GM19351 (cell line): ENCODE data around the gene R3HDM4.
A peak's percentile ranks its signal among the peaks of the same experiment; 100 is the strongest.

Experiments used
- ATAC-seq: cut with Tn5 transposase; IDR thresholded peaks from one replicate; pipeline ENCODE4 v1.9.1; 2021; ENCODE audit warnings: mild to moderate bottlenecking, moderate library complexity; ENCODE audit not compliant: unreplicated experiment

R3HDM4 gene

DNA sequence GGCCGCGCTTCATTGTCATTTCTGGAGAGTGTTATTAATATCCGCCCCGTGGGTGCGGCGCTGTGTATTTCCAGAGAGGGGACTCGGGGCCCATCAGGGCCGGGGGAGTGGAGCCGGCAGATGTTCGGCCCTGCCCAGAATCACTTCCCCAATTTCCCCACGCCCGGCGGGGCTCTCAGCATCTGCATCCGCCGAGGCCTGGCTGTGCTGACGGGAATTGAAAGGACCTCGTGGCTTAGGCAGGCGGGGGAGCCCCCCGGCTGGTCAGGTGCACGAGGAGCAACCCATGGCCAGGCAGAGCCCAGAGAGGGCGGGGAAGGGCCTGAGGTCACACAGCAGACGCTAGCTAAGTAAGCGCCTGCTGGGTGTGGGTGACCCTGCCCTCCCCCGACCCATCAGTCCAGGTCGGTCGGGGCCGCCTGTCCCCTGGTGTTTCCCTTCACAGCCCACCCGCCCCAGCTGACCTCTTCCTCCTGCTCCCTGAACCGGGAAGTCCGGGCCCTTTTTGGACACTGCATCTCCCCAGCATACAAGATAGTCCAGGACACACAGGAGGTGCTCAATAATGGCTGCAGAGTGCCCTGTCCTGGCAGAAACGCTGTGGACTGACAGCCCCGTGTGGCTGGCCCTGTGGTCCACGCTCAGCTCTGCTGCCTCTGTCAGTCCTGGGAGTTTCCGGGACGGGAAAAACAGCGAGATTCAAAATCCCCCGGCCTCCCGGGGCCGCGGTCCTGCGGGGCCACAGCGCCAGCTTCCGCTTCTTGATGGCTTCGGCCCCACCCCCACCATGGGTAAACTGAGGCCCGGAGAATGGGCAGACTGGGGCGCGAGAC is 34.9 kb upstream of the R3HDM4 start:
- peak; percentile 61 for ATAC-seq

DNA sequence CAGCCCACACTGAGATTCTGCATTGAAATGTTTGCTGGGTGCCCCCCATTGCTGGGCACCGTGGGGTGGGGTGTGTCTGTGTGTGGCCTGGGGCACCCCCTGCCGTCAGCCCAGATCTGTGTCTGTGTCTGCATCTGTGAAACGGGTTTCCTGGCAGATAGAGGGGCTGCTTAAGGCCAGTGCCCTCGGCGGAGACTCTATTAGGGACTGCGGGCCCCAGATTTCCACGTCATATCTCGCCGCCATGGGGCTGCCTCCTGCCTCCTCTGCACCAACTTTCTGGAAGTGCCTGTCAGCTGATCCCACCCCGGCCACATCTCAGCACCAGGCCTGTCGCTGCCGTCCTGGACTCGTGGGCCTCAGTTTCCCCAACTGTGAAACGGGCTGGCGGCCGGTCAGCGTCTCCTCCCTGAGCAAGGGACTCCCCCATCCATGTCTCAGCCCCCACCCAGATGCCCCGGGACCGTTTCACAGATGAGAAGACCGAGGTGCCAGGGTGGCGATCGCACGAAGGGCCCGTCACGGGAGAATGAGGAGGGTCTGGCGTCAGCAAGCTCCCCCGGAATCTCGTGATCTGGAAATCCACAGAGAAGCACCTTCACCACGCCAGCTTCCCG is 34.2 kb upstream of the R3HDM4 start:
- ATAC-seq = no peak

DNA sequence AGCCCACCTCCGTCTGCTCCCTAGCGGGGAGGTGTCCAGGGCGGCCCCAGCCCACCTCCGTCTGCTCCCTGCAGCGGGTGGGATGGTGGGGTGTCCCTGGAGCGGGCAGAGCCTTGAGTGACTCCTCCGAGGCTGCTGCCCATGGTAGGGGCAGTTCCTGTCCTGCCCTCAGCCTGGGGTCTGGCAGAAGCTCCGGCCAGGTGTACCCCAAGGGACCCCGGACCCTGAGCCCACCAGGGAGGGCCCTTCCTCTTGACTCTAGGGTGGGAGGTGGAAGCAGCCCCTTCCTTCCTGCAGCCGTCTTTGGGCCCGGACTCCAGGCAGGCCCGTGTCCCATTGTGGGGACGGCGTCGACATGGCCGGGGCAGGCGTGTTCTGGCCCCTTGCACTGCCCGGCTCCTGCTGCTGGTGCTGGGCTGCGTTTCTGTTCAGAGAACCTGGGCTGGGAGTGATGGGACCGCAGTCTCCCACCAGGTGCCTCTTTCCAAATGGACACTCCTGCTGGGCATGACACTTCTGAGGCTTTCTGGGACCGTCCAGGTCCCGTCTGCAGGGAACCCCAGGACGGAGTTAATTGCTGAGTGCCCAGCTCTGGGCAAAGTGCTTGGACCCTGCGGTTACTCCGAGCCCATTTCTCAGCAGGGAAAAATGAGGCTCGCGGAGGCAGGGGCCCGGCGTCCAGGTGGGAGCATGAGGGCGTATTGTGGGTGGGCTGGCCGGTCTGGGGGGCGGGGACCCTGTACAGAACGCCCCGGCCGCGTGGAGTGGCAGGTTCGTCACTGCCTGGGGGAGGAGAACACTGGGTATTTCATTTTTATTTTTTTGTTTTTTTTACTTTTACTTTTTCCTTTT is 32.6 kb upstream of the R3HDM4 start:
- ATAC-seq = no peak

DNA sequence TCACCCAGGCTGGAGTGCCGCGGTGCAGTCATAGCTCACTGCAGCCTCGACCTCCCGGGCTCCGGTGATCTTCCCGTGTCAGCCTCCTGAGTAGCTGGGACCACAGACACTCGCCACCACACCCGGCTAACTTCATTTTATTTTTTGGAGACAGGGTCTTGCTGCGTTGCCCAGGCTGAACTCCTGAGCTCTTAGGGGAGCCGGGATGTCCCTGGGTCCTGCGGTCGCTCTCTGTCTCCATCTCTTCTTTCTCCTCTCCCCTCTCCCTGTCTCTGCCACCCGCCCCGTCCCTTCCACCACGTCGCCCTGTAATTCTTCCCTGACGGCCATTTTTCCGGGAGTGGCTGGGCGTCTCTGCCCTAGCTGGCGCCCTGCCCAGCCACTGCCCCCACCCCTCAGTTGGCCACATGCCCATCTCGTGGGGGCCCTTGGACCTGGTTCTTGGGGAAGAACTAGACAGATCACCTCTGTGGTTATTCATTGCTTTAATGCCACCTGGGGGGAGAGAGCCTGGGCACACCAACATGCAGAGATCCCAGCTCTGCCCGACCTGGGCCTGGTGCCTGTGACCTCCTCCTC is 31.7 kb upstream of the R3HDM4 start:
- ATAC-seq = no peak

DNA sequence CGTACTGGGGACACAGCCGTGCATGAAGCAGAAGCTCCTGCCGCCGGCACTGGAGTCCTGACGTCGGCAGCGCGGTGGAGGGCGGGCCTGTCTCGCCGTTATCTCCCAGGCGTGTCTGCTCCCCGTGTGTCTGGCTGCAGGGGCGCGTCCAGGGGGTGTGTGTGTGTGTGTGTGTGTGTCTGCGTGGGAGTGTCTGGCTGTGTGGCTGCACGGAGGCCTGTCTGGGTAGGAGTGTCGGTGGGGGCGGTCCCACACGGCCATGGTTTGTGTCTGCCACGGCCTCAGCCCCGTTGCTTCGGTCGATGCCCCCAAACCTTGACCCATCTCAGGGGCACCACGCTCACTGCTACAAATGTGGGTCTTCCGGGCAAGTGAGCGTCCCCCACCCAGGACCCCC is 31.1 kb upstream of the R3HDM4 start:
- ATAC-seq = no peak

DNA sequence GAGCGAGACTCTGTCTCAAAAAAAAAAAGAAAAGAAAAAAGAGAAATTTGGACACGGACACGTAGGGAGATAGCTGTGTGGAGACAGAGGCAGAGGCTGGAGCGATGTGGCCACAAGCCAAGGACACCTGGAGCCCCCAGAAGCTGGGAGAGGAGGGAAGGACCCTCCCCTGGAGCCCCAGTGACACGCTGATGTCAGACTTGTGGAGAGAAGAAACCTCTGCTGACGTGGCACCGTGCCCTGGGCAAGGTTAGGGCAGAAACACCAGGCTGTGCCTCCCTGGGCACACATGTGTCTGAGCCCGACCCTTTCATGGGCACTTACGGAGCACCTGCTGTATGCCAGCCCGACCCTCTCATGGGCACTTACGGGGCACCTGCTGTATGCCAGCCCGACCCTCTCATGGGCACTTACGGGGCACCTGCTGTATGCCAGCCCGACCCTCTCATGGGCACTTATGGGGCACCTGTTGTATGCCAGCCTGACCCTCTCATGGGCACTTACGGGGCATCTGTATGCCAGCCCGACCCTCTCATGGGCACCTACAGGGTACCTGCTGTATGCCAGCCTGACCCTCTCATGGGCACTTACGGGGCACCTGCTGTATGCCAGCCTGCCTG is 30.6 kb upstream of the R3HDM4 start:
- ATAC-seq = no peak

DNA sequence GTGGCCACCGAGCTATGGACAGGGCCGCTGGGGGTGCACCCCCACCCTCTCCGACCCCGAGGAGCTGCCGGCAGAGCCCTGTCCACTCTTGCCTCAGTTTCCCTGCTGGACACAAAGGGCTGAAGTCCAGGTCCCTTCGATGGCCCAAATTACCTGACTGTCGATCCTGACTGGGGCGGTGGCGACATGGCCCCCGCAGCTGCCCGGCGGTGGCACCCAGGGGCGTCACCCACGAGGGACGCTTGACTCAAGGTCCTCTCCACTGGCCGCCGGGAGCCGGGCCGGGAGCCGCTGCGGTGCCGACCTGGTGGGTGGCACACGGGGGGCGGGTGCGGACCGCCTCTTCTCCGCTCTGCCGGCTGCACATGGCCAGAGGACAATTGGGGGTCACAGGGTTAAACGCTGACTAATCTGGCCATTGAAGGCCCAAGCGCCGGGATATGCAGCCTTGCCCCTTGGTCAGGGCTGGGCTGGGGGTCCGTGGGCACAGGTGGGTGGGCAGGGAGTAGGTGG is 29.2 kb upstream of the R3HDM4 start:
- no peak for ATAC-seq

DNA sequence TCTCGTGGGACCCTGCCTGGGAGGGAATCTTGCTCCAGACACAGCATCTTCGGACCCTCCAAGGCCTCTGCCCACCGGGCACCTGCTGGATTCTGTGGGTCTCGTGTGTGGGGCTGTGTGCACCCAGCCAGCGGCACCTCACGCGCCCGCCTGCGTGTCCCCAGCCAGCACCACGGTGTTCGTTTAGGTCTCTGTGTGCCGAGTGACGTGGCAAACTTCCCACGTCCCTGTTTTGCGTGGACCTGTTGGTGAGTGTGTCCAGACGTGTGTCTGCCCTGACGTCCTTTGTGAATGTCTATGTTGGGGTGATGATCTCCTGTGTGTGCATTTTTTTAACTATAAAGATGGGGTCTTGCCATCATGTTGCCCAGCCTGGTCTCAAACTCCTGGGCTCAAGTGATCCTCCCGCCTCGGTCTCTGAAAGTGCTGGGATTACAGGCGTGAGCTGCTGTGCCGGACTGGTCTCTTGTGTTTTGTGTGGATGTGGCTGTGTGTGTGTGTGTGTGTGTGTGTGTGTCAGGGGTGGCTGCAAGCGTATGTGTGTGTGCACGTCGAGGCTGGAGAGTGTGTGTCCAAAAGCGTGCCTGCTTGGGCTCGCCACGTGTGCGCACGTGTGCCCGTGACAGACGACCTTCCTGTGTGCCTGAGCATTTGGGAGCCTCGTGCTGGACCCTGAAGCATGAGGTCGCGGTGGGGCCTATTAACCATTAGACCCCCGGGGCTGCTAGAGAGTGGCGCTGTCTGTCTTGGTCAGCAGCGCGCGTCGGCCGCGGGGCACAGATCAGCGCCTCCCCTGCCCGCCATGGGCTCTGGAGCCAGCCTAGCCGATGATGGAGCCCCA is 28.5 kb upstream of the R3HDM4 start:
- ATAC-seq = no peak

DNA sequence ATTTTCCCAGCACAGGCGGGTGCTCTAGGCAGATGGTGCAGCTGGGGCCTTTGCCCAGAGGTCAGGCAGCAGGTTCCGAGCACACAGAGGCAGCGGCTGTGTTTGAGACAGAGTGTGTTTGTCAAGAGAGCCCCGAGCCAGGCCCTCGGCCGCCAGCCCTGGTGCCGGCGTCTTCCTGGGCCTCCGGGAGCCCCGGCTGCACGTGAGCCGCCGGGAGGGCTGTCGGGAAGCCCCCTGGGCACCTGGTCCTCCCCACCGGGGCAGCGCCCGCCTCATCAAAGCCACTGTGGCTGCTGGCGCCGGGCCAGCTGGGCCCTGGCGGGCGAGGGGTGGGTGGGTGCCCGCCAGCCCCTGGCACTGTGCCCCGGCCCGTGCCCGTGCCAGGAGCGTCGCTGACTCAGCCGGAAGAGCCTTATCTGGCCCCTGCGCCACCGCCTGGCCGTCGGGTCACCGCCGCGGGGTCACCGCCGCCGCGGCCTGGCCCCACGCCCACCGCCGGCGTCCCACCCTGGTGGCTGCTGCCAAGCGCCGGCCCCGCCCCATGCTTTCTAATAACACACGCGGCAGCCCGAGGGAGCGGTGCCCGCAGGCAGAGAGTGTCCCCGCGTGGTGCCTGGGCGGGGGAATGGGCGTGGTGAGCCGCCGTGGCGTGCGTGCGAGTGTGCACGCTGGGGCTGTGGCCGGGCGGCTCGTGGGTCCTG is 27.7 kb upstream of the R3HDM4 start:
- no peak for ATAC-seq

DNA sequence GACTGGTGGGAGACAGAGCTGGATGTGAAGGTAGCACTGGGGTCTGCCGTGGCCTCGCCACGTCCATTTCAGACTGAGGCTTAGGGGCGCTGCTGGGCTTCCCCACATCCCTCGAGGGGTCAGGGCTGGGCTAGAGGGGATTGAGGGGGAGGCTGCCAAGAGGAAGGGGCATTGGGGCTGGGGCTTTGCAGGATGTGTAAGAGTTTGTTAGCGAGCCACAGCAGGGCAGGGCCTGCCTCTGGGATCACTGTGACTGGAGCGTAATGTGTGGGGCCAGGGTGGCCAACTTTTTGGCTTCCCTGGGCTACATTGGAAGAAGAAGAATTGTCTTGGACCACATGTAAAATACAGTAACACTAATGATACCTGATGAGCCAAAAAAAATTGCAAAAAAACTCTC is 26.9 kb upstream of the R3HDM4 start:
- ATAC-seq = no peak

DNA sequence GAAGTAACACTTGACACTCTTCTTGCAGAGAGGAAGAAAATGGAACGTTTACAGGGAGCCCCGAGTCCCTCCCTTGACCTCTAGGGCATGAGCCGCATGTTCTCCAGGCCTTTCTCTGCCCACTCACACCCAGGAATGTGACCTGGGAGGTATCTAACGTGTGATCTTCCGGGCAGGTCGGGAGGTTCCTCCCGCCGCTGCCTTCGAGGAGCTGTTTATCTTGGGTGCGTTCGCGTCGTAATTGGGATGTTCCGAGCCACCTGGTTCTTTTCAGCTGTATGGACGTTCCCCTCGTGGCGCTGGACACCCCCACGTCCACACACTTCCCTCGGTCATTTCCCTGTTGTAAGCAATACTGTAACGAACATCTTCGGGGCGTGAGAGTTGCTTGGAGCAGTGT is 26.4 kb upstream of the R3HDM4 start:
- ATAC-seq = no peak

DNA sequence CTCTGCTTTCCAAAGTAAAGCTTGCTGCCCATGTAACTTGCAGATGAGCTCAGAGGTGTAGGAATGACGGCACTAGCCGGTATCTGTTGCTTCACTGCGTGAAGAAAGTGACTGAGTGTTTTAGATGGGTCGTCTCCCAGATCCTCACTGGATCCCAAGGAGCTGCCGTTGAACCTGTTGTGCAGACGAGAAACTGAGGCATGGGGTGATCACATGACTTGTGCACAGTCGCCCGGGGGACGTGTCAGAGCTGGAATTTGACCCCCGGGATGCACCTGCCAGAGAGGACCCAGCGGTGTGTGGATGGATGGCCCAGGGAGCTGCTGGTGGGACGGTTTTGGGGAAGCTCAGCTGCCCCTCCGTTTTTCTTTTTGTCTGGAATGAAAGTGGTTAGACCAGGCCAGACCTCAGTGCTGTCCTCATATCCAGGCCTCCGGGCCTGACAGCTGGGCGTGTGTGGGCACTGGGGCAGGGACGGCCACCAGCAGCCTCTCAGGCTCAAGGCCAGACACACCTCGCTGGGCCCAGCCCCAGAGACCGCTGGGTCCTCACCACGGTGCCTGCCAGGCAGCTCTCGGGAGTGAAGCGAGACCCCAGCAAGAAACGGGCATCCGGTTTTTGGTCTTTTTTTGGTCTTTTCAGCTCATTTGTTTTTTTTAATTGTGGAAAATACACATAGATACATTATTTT is 25.4 kb upstream of the R3HDM4 start:
- no peak for ATAC-seq

DNA sequence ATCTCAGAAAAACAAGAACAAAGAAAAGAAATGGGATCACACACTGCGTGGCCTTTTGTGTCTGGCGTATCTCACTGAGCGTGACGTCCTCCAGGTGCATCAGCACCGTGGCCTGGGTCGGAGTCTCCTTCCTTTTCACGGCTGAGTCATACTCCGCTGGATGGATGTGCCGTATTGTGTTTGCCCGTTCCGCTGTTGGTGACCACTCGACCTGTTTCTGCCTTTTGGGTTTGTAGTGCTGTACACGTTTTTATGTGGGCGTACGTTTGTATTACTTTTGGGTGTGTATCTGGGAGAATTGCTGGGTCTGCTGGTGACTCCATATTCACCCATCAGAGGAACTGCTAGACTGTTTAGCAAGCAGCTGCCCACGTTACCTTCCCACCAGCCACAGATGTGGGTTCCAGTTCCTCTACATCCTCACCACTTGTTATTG is 24.3 kb upstream of the R3HDM4 start:
- ATAC-seq = no peak

DNA sequence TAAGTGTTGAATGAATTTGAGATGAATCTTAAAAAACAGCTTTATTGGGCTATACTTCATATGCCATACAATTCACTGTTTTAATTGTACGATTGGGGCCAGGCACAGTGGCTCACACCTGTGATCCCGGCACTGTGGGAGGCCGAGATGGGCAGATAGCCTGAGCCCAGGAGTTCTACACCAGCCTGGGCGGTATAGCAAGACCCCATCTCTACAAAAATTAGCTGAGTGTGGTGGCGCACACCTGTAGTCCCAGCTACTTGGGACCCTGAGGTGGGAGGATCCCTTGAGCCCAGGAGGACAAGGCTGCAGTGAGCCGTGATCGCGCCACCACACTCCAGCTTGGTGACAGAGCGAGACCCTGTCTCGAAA is 23.1 kb upstream of the R3HDM4 start:
- no peak for ATAC-seq

DNA sequence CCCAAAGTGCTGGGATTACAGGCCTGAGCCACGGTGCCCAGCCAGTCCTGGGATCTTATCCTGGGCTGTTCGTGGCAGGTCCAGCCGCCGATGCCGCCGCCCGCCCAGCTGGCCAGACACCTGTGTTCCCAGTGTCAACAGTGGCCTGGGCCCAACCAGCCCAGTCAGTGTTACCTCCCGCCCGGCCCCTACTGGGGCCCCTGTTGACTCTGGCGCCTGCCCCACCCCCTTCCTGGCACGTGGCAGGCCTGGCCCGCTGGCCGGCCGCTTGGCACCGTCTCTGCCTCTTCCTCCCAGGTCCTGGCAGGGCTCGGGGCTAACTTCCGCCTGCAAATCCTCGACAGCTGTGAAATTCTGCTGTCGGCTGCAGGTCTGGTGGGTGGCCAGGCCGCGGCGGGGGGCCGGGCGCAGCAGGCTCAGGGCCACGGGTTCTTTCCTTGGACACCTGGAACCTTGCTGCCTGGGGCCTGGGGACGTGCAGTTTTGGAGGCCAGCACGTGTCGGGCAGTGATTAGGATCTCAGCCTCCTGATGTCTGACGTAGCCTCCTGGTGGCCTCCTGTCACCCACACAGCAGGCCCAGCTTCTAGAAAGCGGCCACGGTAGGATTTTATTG is 22.0 kb upstream of the R3HDM4 start:
- ATAC-seq = no peak

DNA sequence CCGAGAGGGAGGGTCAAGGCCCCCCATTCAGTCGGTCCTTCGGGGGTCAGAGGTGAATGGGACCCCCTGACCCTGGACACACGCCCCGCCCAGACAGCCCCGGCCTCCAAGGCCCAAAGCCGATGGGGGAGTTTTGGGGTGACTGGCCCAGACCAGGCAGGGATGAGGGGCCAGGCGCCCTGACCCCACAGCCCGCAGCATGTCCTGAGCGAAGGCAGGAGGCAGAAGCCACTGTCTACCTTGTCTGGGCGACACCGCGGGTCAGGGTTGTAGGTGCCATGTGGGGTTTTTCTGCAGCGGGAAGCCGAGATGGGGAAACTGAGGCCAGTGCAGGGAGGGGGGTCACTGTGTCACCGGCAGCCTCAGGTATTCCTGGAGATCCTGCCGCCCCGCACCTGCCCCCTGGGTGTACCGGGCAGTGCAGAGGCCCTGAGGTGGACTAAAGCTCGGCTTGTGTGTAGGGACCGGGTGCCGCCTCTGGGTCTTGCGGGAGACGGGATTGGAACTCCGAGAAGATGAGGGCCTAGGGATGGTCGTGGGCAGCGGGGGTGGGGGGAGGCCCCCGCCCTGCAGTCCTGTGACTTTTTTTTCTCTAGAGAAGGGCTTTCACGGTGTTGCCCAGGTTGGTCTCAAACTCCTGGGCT is 21.3 kb upstream of the R3HDM4 start:
- no peak for ATAC-seq

DNA sequence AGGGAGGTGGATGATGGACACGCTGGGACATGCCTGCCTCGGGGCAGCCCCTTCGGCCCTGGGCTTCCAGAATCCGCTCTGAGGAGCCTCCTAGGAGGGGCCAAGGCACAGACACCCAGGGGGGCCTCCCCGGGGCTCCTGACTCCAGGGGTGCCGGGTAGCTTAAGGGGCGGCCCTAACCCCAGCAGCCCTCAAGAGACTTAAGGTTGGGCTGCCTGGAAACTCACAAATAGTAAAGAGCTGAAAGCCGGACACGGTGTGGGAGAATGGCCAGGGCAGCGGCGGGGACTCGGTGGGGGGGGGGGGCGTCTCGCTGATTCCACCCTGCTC is 20.5 kb upstream of the R3HDM4 start:
- ATAC-seq = no peak
